Measurements from ENCODE around the gene CDKN3. TPM values are rescaled to one million over a fixed set of nuclear protein-coding genes. Genes with fewer than 3 reads are reported as not detected.
A peak's percentile ranks its signal among the peaks of the same experiment; 100 is the strongest.
"Not testable (repeated sequence)": the region's sequence is repeated elsewhere in the genome, so short reads cannot be mapped to it uniquely, and the experiment has no call there.

CDKN3 gene
- total RNA-seq, 1 donor from 2014 or later, result 5.5 TPM

DNA sequence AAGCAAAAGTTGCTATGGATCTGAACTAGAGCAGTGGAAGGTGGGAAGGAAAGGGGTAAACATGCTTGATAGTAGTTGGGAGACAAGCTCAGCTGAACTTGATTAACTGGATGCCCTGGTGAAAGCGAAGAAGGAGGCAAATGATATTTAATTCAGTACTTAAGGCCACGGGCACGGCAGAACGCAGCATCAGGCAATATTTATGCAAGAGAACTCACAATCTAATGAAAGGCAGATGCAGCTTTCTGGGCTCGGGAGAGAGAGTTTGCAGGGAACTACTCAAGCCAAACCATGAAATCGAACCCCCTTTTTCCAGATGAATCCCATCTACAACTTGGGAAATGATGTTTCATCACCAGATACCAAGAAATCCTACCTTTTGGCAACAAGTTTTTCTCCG, 47.9 kb downstream of the CDKN3 start:
- no peak for ATAC-seq
- intact Hi-C loops (cut with micrococcal nuclease), result no loop called here
- no peak for DNase-seq

DNA sequence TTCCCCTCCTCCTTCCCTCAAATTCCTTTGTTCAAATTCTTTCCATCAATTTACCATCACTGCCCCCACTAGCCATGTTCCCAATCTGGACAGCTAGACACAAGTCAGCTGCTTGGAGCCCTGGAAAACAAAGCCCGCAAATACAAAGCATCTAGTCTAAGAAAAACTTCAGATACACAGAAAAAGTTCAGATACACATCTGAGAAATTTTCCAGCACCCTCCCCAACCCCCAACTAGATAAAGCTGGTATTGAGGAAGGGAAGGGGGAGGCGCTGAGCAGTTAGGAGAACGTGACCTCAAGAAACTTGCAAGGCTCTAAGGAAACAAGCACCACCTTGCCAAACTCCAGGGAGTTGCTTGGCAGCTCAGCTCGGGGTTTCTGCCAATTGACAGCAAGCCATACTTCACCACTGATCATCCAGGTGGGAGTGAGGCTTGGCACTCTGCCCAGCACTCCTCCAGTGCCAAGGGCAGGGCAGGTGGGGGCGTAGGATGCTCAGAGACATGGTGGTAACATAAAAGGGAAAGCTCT, 49.4 kb downstream of the CDKN3 start:
- ATAC-seq, result peak; percentile 17
- intact Hi-C loops (cut with micrococcal nuclease), result no loop called here
- DNase-seq, result peak; percentile 35

DNA sequence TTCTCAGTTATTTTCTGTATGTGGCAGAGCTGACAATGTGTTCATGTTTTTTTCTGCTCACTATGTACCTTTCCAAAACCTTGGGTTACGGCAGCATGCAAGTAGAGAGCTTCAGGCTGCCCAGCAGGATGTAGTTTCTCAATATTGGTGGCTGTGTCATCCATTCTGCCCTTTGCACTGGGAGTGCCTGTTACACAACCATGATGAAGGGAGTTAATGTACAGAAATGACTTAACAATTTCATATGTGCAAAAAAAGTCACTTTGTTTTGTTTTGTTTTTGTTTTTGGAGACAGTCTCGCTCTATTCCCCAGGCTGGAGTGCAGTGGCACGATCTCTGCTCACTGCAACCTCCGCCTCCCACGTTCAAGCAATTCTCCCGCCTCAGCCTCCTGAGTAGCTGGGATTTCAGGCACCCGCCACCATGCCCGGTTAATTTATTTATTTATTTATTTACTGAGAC, 50.5 kb downstream of the CDKN3 start:
- ATAC-seq, result no peak
- no peak for DNase-seq
- intact Hi-C loops (cut with micrococcal nuclease), result no loop called here

DNA sequence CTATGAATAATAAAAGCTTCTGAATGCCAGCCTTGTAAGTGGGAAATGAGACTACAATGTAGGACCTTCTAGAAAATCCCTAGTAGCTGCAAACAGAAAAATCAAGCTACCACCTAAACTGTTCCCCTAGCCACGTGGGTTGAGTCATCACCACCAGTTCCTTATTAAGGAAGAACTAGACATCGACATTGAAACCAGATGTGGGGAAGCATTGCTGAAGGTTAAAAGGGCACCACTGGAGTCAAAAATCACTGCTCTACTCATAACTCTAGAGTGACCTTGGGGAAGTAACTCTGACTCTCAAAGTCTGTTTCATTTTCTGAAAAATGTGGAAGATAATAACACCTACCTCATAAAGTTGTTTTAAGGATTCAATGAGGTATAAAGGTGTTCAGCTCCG, 53.7 kb downstream of the CDKN3 start:
- DNase-seq (no peak), ATAC-seq (no peak)
- intact Hi-C loops (cut with micrococcal nuclease), result no loop called here

DNA sequence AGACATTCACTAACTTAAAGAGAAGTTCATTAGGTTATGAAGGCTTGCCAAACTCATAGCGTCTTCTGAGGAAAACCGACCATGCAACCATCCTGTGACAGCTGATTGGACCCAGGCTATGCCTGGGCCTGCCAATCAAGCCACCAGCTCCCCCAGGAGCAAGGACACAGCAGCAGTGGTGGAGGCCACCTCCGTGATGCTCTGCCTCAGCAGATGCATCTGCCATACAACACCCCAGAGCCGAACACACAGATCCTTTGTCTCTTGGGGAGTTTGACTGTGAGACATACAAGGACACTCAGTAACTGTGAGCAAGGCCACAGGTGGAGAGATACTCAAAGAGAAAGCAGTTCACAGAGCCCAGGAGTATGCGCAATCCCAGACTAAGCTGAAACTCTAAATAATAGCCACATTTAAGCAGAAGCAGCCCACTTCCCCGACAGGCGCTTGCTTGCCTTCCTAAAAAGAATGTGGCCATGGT, 54.4 kb downstream of the CDKN3 start:
- DNase-seq, result no peak
- intact Hi-C loops (cut with micrococcal nuclease), result no loop called here

DNA sequence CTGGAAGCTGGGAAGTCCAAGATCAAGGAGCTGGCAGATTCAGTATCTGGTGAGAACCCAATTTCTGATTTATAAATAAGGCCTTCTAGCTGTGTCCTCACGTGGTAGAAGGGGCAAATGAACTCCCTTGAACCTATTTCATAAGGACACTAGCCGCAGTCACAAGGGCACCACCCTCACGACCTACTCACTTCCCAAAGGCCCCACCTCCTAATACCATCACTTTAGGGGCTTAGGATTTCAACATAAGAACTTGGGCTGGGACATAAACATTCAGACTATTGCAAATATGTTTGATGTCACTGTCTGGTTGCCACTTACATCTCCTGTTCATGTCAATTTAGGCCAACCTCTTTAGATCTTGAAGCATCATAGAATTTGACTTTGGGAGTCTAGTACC, 55.2 kb downstream of the CDKN3 start:
- ATAC-seq, result no peak
- DNase-seq, result no peak
- intact Hi-C loops (cut with micrococcal nuclease), result no loop called here

More for the DNA sequence above, 54.4 kb downstream of the CDKN3 start:
- ATAC-seq, result no peak

DNA sequence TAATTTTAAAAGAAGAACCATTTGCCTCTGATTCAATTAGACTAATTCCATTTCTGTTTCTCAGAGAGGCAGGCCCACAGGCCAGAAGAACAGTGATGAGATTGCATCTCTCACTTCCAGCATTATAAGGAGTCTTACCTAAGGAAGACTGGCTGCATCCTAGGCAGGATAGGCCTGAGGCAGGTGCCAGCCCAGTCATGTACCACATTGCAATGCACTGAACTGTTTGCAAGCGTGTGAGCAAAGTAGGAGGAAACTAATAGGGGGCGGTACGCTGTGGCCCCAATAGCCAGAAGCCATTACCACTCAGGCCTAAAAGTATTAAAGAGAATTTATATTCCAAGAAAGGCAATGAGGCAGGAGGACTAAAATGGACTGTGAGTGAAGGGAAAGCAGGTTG, 56.4 kb downstream of the CDKN3 start:
- intact Hi-C loops (cut with micrococcal nuclease), result no loop called here
- DNase-seq, result no peak
- ATAC-seq, result no peak

DNA sequence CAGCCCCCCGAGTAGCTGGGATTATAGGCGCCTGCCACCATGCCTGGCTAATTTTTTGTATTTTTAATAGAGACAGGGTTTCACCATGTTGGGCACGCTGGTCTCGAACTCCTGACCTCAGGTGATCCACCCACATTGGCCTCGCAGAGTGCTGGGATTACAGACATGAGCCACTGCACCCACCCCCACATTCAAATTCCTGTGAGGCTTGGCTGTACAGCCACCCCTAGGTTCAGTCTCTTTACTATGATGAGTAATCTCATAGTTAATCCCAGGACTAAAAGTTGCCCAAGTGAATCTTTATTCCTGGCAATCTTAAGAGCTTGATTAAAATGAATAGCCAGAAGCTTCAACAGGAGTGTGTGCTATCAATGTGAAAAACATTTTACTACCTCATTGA, 57.2 kb downstream of the CDKN3 start:
- ATAC-seq; DNase-seq; intact Hi-C loops (cut with micrococcal nuclease): not testable (repeated sequence)

DNA sequence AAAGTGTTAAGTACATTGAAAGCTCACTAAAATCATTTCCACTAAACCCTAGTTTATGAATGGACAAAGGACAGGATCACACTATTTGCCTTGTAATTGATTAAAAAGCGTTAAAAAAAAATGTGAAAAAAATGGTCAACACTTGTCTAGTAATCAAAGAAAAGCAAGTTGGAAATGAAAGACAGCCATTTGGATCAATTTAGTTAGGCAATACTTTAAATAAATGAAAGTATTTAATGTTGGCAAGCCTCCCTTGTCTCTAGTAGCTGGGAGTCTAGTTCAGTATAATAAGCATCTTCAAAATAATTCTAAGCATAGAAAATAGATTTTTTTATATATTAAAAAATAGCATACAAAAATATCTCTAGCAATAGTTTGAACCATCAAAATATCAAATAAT, 58.6 kb downstream of the CDKN3 start:
- DNase-seq (no peak), ATAC-seq (no peak)
- intact Hi-C loops (cut with micrococcal nuclease), result no loop called here

DNA sequence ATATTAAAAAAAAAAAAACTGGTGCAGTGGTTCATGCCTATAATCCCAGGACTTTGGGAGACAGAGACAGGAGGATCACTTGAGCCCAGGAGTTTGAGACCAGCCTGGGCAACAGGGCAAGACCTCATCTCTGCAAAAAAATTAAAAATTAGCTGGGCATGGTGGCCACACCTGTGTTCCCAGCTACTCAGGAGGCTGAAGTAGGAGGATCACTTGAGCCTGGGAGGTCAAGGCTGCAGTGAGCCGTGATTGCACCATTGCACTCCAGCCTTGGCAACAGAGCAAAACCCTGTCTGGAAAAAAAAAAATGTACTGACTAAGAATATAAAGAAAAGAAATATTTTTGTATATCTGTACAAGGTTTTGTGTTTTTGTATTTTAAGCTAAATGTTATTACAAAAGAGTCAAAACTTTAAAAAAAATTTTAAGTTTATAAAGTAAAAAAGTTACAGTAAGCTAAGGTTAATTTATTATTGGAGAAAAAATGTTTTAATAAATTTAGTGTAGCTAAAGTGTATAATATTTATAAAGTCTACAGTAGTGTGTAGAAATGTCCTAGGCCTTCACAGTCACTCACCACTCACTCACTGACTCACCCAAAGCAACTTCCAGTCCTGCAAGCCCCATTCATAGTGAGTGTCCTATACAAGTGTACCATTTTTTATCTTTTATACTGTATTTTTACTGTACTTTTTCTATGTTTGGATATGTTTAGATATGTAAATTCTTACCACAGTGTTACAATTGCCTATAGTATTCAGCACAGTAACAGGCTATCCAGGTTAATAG, 60.2 kb downstream of the CDKN3 start:
- ATAC-seq; intact Hi-C loops (cut with micrococcal nuclease): not testable (repeated sequence)

DNA sequence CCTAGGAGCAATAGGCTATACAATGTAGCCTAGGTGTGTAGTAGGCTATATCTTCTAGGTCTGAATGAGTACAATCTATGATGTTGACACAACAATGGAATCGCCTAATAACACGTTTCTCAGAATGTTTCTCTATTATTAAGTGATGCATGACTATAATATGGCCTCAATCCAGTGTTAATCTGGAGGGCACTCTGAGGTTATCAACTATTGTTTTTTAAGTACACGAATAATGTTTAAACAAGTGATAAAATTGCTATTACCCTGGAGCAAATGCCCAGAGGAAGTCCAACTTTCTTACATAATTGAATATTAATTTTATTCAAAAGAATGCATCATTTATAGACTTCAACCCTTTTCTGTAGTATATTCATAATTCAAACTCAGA, 60.8 kb downstream of the CDKN3 start:
- no peak for ATAC-seq
- intact Hi-C loops (cut with micrococcal nuclease), result no loop called here
- DNase-seq, result no peak

More for the DNA sequence above, 60.2 kb downstream of the CDKN3 start:
- DNase-seq, result not testable (repeated sequence)

DNA sequence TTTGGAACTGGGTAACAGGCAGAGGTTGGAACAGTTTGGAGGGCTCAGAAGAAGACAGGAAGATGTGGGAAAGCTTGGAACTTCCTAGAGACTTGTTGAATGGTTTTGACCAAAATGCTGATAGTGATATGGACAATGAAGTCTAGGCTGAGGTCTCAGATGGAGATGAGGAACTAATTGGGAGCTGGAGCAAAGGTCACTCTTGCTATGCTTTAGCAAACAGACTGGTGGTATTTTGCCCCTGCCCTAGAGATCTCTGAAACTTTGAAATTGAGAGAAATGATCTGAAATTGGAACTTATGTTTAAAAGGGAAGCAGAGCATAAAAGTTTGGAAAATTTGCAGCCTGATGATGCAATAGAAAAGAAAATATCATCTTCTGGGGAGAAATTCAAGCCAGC, 61.7 kb downstream of the CDKN3 start:
- DNase-seq; intact Hi-C loops (cut with micrococcal nuclease); ATAC-seq: not testable (repeated sequence)

DNA sequence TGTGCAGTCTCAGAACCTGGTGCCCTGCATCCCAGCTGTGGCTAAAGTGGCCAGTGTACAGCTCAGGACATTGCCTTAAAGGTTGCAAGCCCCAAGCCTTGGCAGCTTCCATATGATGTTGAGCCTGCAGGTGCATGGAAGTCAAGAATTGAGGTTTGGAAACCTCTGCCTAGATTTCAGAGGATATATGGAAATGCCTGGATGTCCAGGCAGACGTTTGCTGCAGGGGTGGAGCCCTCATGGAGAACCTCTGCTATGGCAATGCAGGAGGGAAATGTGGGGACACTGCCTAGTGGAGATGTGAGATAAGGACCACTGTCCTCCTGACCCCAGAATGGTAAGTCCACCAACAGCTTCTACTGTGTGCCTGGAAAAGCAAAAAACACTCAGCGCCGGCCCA, 62.3 kb downstream of the CDKN3 start:
- intact Hi-C loops (cut with micrococcal nuclease), result no loop called here
- DNase-seq (no peak), ATAC-seq (no peak)

DNA sequence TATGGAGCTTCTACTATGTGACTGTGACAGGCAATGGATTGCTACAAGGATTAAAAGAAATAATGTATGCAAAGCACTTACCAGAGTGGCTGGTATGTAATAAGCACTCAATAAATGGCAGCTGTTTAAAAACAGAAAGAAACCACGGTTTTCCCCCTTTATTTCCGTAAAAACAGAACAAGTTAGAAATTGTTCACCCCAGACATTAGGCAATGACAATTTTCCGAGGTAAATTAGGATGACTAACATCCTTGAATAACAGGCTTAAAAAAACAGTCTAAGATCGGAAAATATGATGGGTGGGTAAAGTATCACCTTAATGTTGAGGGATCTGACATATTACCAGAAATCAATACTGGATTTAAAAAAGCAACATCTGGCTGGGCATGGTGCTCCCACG, 65.2 kb downstream of the CDKN3 start:
- ATAC-seq (no peak), DNase-seq (no peak)
- intact Hi-C loops (cut with micrococcal nuclease), result no loop called here

DNA sequence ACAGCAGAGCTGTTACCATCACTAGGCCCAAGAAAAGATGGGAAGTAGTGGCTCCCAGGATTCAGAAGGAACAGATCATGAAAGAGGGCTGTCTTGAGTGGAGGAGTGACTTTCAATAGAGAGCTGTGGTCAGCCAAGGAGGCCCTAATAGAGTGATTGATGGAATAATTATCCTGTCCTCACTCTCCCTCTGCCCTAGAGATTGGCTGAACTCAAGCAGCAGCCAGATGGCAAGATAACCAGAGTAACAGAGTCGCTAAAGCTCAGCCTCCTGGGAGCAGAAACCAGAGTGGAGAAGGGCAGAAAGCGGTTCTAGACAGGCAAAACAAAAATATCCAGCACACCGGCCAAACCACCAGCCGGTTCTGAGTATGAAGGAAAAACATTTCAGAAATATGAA, 68.8 kb downstream of the CDKN3 start:
- DNase-seq (no peak), ATAC-seq (no peak)
- intact Hi-C loops (cut with micrococcal nuclease), result no loop called here

DNA sequence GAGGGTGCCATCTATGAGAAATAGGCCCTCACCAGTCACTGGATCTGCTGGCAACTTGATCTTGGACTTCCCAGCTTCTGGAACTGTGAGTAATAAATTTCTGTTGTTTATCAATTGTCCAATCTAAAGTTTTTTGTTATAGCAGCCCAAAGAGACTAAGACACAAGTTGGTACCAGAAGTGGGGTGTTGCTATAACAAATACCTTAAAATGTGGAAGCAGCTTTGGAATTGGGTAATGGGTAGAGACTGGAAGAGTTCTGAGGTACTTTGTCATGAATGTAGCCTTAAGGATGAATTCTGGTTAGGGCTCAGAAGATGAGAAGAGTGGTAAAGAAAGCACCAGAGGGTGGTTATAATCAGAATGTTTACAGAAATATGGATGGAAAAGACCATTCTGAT, 70.5 kb downstream of the CDKN3 start:
- no peak for ATAC-seq
- intact Hi-C loops (cut with micrococcal nuclease), result no loop called here

More for the DNA sequence above, 70.5 kb downstream of the CDKN3 start:
- no peak for DNase-seq

Other genes with a start within 250 kb of the CDKN3 start
- 102 TPM for gene CNIH1, start 44.4 kb downstream of the CDKN3 start, total RNA-seq
- gene GMFB, start 92.0 kb downstream of the CDKN3 start, total RNA-seq, result 27.3 TPM
- 20.7 TPM for gene CGRRF1, start 112.9 kb downstream of the CDKN3 start, total RNA-seq
- 150 TPM for gene SAMD4A, start 170.1 kb downstream of the CDKN3 start, total RNA-seq

Data from left ventricle myocardium superior (tissue), 1 donor.